Measurements from ENCODE around the gene NGDN.

DNA sequence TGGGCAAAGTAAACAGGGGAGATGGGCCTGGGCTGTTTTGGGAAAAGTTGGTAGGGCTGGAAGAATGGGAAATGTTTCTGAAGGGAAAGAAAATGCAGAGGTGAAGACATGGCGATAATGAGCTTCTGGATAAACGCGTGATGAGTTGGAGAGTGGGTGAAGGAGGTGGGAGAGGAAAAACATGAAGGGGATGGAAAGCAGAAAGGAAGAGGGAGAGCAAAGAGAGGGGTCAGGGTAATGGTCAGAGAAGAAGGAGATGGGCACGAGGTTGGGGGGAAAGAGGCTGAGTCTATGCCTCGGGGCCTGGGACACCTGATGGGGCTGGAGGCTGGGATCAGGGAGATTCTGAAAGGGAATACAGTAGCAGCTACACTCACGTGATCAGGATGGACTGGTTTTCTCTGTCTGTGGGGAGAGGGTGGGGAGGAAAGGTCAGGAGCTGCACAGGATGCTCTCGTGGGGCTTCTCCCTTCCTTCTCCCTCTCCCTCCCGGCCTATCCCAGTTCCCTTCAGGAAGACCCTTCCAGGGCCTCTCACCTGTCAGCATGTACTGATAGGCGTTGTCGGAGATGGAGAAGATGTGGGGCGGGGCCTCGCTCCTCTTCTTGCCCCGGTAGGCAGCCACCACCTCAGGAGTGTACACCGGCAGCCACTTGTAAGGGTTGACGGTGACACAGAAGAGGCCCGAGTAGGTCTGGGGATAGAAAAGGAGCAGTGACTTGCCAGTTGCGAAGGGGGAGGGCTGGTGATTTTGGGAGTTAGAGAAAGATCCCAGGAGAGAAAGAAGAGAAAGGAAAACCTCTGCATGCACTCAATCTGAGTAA lies 37.2 kb upstream of the NGDN start:
- TF ChIP-seq, protein P1, sequence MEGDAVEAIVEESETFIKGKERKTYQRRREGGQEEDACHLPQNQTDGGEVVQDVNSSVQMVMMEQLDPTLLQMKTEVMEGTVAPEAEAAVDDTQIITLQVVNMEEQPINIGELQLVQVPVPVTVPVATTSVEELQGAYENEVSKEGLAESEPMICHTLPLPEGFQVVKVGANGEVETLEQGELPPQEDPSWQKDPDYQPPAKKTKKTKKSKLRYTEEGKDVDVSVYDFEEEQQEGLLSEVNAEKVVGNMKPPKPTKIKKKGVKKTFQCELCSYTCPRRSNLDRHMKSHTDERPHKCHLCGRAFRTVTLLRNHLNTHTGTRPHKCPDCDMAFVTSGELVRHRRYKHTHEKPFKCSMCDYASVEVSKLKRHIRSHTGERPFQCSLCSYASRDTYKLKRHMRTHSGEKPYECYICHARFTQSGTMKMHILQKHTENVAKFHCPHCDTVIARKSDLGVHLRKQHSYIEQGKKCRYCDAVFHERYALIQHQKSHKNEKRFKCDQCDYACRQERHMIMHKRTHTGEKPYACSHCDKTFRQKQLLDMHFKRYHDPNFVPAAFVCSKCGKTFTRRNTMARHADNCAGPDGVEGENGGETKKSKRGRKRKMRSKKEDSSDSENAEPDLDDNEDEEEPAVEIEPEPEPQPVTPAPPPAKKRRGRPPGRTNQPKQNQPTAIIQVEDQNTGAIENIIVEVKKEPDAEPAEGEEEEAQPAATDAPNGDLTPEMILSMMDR (IDR thresholded peaks at IDR 0.05; ENCODE audit: low read depth, low read length, missing input control), result no peak
- TF ChIP-seq HNF4A (conservative IDR thresholded peaks at IDR 0.05), result no peak
- TF ChIP-seq YY1 (IDR thresholded peaks at IDR 0.05), result no peak
- no peak for TF ChIP-seq TAF1 (conservative IDR thresholded peaks at IDR 0.05)
- TF ChIP-seq, protein P2, sequence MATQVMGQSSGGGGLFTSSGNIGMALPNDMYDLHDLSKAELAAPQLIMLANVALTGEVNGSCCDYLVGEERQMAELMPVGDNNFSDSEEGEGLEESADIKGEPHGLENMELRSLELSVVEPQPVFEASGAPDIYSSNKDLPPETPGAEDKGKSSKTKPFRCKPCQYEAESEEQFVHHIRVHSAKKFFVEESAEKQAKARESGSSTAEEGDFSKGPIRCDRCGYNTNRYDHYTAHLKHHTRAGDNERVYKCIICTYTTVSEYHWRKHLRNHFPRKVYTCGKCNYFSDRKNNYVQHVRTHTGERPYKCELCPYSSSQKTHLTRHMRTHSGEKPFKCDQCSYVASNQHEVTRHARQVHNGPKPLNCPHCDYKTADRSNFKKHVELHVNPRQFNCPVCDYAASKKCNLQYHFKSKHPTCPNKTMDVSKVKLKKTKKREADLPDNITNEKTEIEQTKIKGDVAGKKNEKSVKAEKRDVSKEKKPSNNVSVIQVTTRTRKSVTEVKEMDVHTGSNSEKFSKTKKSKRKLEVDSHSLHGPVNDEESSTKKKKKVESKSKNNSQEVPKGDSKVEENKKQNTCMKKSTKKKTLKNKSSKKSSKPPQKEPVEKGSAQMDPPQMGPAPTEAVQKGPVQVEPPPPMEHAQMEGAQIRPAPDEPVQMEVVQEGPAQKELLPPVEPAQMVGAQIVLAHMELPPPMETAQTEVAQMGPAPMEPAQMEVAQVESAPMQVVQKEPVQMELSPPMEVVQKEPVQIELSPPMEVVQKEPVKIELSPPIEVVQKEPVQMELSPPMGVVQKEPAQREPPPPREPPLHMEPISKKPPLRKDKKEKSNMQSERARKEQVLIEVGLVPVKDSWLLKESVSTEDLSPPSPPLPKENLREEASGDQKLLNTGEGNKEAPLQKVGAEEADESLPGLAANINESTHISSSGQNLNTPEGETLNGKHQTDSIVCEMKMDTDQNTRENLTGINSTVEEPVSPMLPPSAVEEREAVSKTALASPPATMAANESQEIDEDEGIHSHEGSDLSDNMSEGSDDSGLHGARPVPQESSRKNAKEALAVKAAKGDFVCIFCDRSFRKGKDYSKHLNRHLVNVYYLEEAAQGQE (IDR thresholded peaks at IDR 0.05), result no peak
- TF ChIP-seq JUND (IDR thresholded peaks at IDR 0.05), result no peak
- TF ChIP-seq RXRA (IDR thresholded peaks at IDR 0.05), result no peak
- TF ChIP-seq EGR1 (IDR thresholded peaks at IDR 0.05; ENCODE audit: low read depth in 2 of 2), result no peak
- TF ChIP-seq, protein P3, sequence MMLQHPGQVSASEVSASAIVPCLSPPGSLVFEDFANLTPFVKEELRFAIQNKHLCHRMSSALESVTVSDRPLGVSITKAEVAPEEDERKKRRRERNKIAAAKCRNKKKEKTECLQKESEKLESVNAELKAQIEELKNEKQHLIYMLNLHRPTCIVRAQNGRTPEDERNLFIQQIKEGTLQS (IDR thresholded peaks at IDR 0.05), result no peak
- TF ChIP-seq GABPA (IDR thresholded peaks at IDR 0.05 in 1 of 2, conservative IDR thresholded peaks at IDR 0.05 in 1 of 2), result no peak
- no peak for TF ChIP-seq FOXA1 (IDR thresholded peaks at IDR 0.05)
- no peak for TF ChIP-seq RAD21 (IDR thresholded peaks at IDR 0.05)

Data from liver (tissue), 3 donors.